Left ventricle myocardium inferior (tissue), 1 donor: ENCODE measurements around the gene PCNX2. TPM values are rescaled to one million over a fixed set of nuclear protein-coding genes. Genes with fewer than 3 reads are reported as not detected.

Source experiments
- DNase-seq: peaks from one replicate; pipeline ENCODE4 v3.0.0-alpha.2; 2020
- H3K27ac ChIP-seq: fragments of 200-600 bp; replicated peaks from 2 replicates; pipeline ENCODE4 v1.8.0; 2021
- H3K27me3 ChIP-seq: fragments of 200-600 bp; 2 replicates; pipeline ENCODE4 v1.8.0; 2021; ENCODE audit warnings: low read depth
- H3K36me3 ChIP-seq: fragments of 200-600 bp; 2 replicates; pipeline ENCODE4 v1.8.0; 2021
- H3K4me1 ChIP-seq: fragments of 200-600 bp; 2 replicates; pipeline ENCODE4 v1.8.0; 2021
- H3K4me3 ChIP-seq: fragments of 200-600 bp; 2 replicates; pipeline ENCODE4 v1.8.0; 2021; ENCODE audit warnings: mild to moderate bottlenecking, moderate library complexity
- H3K9me3 ChIP-seq: fragments of 200-600 bp; replicated peaks from 2 replicates; pipeline ENCODE4 v1.8.0; 2021
- CTCF ChIP-seq: fragments of 200-600 bp; IDR thresholded peaks from 2 replicates; pipeline ENCODE4 v1.8.0; 2021; ENCODE audit warnings: antibody characterized with exemption, mild to moderate bottlenecking, borderline replicate concordance
- intact Hi-C: fragments of 100-400 bp; cut with micrococcal nuclease; formaldehyde crosslinking; loops from one replicate; pipeline ENCODE4 v1.11.0; 2022
- total RNA-seq: library from RNA; stranded (reverse); fragmentation: NEBNext Ultra II Directional; extraction: Animal tissue kit (Norgen Biotek cat#: 25700); gene quantifications from one replicate; pipeline ENCODE4 v1.2.1, GENCODE V29; 2021
- donor health status: DM: no; HTN: yes; CAD: no; lungs with severe emphysema.

The PCNX2 gene
- total RNA-seq, 1 donor from 2014 or later, result 0.82 TPM

GRCh38 chr1:233075915-233076295 is 219.6 kb downstream of the PCNX2 start:
- DNase-seq, result no peak
- no peak for TF ChIP-seq CTCF
- Histone ChIP-seq H3K27me3 (no peaks in the 10 kb centered on the region), H3K9me3 (peaks cover 15% of the 10 kb centered on the region), H3K36me3 (no peaks in the 10 kb centered on the region), H3K27ac (no peak overlapping the region), H3K4me1 (no peaks in the 10 kb centered on the region), H3K4me3 (no peak overlapping the region)
- intact Hi-C loops, result no loop called here

- no peak overlapping the region for H3K4me3 ChIP-seq
- peaks cover 4% of the 10 kb centered on the region for H3K9me3 ChIP-seq
- H3K36me3 ChIP-seq, result no peaks in the 10 kb centered on the region
- no peak for TF ChIP-seq CTCF
- no peaks in the 10 kb centered on the region for H3K27me3 ChIP-seq
- no peak for DNase-seq
- intact Hi-C loops, result no loop called here
- no peak overlapping the region for H3K27ac ChIP-seq
- peaks cover 3% of the 10 kb centered on the region for H3K4me1 ChIP-seq
Measured at GRCh38 chr1:233066087-233066486, 229.4 kb downstream of the PCNX2 start.

DNA sequence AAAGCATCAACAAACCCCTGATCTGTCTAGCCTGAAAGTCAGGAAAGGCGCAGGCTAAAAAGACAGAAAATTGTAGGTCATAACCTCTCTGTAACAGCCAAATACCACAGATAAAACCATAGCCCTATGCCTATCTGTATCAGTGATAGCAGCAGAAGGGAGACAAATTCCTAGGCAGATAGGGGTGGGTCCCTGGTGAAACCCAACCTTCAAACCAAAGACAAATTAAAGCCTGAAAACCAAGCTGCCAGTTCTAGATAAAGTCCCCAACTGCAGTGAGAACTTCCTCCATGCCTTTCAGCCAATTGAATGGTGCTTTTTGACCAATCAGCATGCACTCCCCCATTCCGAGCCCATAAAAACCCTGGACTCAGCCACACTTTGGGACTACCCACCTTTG is 229.8 kb downstream of the PCNX2 start:
- no peaks in the 10 kb centered on the region for H3K27me3 ChIP-seq
- no peak overlapping the region for H3K4me3 ChIP-seq
- intact Hi-C loops, result no loop called here
- H3K4me1 ChIP-seq, result peaks cover 6% of the 10 kb centered on the region
- no peaks in the 10 kb centered on the region for H3K36me3 ChIP-seq
- no peak for DNase-seq
- no peak for TF ChIP-seq CTCF
- peaks cover 4% of the 10 kb centered on the region for H3K9me3 ChIP-seq
- no peak overlapping the region for H3K27ac ChIP-seq

- Histone ChIP-seq H3K36me3 (no peaks in the 10 kb centered on the region), H3K4me3 (no peak overlapping the region), H3K27me3 (no peaks in the 10 kb centered on the region), H3K27ac (no peak overlapping the region), H3K4me1 (peaks cover 6% of the 10 kb centered on the region), H3K9me3 (peaks cover 4% of the 10 kb centered on the region)
- intact Hi-C loops, result no loop called here
- no peak for TF ChIP-seq CTCF
- no peak for DNase-seq
Measured at GRCh38 chr1:233064988-233065387, 230.5 kb downstream of the PCNX2 start.

DNA sequence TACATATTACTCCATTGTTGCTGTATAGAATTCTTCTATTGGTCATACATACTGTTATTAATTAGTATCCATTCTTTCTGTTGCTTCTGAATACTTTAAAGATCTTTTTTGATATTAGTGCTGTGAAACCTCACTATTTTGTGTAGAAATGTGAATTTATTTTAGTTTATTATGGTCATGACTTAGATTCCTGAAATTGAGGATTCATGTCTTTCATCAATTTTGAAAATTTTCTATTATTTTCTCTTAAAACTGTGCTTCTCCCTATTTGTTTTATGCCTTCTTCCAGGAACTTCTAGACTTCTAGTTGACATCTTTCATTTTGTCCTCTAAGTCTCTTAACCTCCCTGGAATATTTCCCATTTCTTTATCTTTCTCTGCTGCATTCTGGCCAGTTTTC is 232.1 kb downstream of the PCNX2 start:
- intact Hi-C loops, result no loop called here
- TF ChIP-seq CTCF, result no peak
- H3K27me3 ChIP-seq, result no peaks in the 10 kb centered on the region

GRCh38 chr1:233061265-233061664 is 234.3 kb downstream of the PCNX2 start:
- Histone ChIP-seq H3K36me3 (no peaks in the 10 kb centered on the region), H3K27ac (no peak overlapping the region), H3K4me3 (no peak overlapping the region), H3K4me1 (peaks cover 6% of the 10 kb centered on the region), H3K9me3 (peaks cover 4% of the 10 kb centered on the region), H3K27me3 (no peaks in the 10 kb centered on the region)
- no peak for DNase-seq
- TF ChIP-seq CTCF, result no peak
- intact Hi-C loops, result no loop called here

More for the DNA sequence above, 232.1 kb downstream of the PCNX2 start:
- Histone ChIP-seq H3K27ac (no peak overlapping the region), H3K36me3 (no peaks in the 10 kb centered on the region), H3K4me1 (peaks cover 6% of the 10 kb centered on the region), H3K9me3 (peaks cover 4% of the 10 kb centered on the region), H3K4me3 (no peak overlapping the region)
- DNase-seq, result no peak
